HL-60 (cell line): Measurements from ENCODE around the gene ADD3.

Experiments used
- DNase-seq, 2 experiments: peaks; one replicate each; pipeline ENCODE4 v3.0.0-alpha.2; 2010 to 2020; ENCODE audit warnings: low read depth in 1 of 2, low spot score in 1 of 2
- H3K27ac ChIP-seq: fragments of 250-450 bp; sonication (Bioruptor Pico); replicated peaks from 2 replicates; pipeline ENCODE4 v1.5.1; 2020; ENCODE audit warnings: mild to moderate bottlenecking, moderate library complexity
- H3K27me3 ChIP-seq: fragments of 250-450 bp; sonication (Bioruptor Pico); 2 replicates; pipeline ENCODE4 v1.5.1; 2021; ENCODE audit warnings: mild to moderate bottlenecking, moderate library complexity; ENCODE audit not compliant: insufficient read depth, poor library complexity, severe bottlenecking
- H3K4me3 ChIP-seq: replicated peaks from 2 replicates; pipeline ENCODE4 v1.5.1; 2011; ENCODE audit warnings: mild to moderate bottlenecking, control low read depth, low read length; ENCODE audit not compliant: insufficient read depth
- GABPA ChIP-seq: IDR thresholded peaks from 2 replicates; pipeline ENCODE4 v1.6.1; 2012; ENCODE audit warnings: low read depth
- POLR2AphosphoS5 ChIP-seq: IDR thresholded peaks from 2 replicates; pipeline ENCODE4 v1.6.1; 2012; ENCODE audit warnings: low read depth
- SPI1 ChIP-seq: IDR thresholded peaks from 2 replicates; pipeline ENCODE4 v1.6.1; 2012; ENCODE audit warnings: low read depth, mild to moderate bottlenecking, borderline replicate concordance
- TF ChIP-seq, protein P1 (sequence below): IDR thresholded peaks from 2 replicates; pipeline ENCODE4 v1.6.1; 2012; ENCODE audit warnings: low read depth; ENCODE audit not compliant: insufficient replicate concordance
- TF ChIP-seq, protein P2 (sequence below): IDR thresholded peaks from one replicate; pipeline ENCODE4 v1.5.1; 2011; ENCODE audit warnings: low read length, control low read depth, inconsistent platforms; ENCODE audit not compliant: insufficient read depth

Gene ADD3

DNA sequence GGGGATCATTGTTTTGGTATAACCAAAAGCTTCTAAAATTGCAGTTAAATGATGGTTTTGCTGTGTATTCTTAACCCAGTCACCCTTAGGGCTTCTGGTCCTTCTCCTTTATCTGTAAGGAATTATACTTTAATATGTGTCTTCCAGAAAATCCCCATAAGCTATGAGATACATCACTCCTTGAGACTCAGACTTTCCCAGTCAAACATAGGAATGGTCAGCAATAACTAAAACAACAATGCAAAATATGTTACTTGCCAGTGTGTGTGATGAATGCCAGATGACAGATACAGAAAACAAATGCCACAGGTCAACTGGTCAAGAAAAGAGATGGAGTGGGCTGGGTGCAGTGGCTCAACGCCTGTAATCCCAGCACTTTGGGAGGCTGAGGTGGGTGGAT is 10.1 kb downstream of the ADD3 start:
- no peak for DNase-seq
- TF ChIP-seq, protein P1, sequence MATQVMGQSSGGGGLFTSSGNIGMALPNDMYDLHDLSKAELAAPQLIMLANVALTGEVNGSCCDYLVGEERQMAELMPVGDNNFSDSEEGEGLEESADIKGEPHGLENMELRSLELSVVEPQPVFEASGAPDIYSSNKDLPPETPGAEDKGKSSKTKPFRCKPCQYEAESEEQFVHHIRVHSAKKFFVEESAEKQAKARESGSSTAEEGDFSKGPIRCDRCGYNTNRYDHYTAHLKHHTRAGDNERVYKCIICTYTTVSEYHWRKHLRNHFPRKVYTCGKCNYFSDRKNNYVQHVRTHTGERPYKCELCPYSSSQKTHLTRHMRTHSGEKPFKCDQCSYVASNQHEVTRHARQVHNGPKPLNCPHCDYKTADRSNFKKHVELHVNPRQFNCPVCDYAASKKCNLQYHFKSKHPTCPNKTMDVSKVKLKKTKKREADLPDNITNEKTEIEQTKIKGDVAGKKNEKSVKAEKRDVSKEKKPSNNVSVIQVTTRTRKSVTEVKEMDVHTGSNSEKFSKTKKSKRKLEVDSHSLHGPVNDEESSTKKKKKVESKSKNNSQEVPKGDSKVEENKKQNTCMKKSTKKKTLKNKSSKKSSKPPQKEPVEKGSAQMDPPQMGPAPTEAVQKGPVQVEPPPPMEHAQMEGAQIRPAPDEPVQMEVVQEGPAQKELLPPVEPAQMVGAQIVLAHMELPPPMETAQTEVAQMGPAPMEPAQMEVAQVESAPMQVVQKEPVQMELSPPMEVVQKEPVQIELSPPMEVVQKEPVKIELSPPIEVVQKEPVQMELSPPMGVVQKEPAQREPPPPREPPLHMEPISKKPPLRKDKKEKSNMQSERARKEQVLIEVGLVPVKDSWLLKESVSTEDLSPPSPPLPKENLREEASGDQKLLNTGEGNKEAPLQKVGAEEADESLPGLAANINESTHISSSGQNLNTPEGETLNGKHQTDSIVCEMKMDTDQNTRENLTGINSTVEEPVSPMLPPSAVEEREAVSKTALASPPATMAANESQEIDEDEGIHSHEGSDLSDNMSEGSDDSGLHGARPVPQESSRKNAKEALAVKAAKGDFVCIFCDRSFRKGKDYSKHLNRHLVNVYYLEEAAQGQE: no peak
- TF ChIP-seq, protein P2, sequence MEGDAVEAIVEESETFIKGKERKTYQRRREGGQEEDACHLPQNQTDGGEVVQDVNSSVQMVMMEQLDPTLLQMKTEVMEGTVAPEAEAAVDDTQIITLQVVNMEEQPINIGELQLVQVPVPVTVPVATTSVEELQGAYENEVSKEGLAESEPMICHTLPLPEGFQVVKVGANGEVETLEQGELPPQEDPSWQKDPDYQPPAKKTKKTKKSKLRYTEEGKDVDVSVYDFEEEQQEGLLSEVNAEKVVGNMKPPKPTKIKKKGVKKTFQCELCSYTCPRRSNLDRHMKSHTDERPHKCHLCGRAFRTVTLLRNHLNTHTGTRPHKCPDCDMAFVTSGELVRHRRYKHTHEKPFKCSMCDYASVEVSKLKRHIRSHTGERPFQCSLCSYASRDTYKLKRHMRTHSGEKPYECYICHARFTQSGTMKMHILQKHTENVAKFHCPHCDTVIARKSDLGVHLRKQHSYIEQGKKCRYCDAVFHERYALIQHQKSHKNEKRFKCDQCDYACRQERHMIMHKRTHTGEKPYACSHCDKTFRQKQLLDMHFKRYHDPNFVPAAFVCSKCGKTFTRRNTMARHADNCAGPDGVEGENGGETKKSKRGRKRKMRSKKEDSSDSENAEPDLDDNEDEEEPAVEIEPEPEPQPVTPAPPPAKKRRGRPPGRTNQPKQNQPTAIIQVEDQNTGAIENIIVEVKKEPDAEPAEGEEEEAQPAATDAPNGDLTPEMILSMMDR: no peak
- TF ChIP-seq SPI1: no peak
- no peak for TF ChIP-seq GABPA
- no peak for TF ChIP-seq POLR2AphosphoS5
- no peak overlapping the region for H3K4me3 ChIP-seq
- H3K27me3 ChIP-seq: no peaks in the 10 kb centered on the region
- H3K27ac ChIP-seq: 0 out of 2 replicates have a peak overlapping the region, but pooled peaks have one; percentile 7

- no peaks in the 10 kb centered on the region for H3K27me3 ChIP-seq
- TF ChIP-seq, protein P1: no peak
- TF ChIP-seq SPI1 (no peak), POLR2AphosphoS5 (no peak), GABPA (no peak)
- TF ChIP-seq, protein P2: no peak
- no peak overlapping the region for H3K27ac ChIP-seq
- DNase-seq: no peak
- H3K4me3 ChIP-seq: no peak overlapping the region
Observed at GRCh38 chr10:110020265-110020664, 12.5 kb downstream of the ADD3 start.

DNA sequence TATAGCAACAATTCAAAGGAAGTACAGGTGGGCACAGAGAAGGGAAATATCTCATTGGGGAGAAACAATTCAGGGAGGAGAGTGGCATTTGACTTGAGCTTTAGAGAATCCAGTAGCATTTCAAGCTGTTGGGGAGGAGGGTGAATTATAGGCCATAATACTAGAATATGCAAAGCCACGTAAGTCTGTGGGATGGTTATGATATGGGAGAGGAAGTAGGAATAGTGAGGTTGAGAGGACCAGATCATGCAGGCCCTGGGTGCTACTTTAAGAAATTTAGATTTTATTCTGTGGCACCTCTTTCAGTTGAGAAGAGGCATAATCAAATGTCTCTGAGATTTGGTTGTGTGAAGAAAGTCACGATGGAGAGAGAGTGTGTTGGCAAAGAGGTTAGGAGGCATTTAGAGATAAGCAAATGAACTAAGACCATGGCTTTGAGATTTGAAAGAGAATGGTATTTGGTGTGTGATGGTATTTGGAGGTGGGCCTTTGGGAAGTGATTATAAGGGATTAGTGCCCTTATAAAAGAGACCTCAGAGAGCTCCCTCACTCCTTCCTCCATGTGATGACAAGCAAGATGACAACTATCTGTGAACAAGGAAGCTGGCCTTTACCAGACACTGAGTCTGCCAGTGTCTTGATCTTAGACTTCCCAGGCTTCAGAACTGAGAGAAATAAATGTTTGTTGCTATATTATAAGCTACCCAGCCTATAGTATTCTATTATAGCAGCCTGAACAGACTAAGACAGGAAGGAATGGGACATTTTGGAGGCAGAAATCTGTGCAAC is 15.1 kb downstream of the ADD3 start:
- DNase-seq: no peak
- H3K27me3 ChIP-seq: no peaks in the 10 kb centered on the region
- H3K27ac ChIP-seq: peak overlapping the region; percentile 38
- TF ChIP-seq SPI1: peak; percentile 22; the same call in 1 of the 2 replicates
- TF ChIP-seq POLR2AphosphoS5: no peak
- no peak overlapping the region for H3K4me3 ChIP-seq

DNA sequence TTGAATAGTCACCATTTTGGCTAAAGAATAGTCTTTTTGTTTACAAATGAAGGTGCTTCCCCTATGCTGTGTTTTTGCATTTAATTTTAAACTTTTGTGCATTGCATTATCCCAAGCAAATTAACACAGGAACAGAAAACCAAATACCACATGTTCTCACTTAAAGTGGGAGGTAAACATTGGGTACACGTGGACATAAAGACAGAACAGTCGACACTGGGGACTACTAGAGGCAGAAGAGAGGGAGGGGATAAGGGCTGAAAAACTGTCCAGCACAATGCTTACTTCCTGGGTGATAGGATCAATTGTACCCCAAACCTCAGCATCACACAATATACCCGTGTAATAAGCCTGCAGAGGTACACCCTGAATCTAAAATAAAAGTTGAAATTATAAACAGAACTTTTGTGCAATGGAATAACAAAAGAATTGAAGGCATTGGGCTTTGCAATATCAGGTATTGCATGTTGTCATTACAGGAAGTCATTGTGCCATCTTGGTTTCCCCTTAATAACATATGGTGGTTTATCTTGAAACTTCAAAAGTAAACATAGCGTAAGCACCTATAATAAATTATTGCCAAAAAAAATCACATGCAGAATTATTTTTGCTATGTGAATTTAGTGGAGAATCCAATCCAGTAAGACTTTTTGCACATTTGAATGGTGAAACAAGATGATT is 16.1 kb downstream of the ADD3 start:
- peak in 1 of 2 experiments; percentile 30 for DNase-seq
- H3K4me3 ChIP-seq: no peak overlapping the region
- H3K27me3 ChIP-seq: no peaks in the 10 kb centered on the region
- peak overlapping the region; percentile 38 for H3K27ac ChIP-seq
- TF ChIP-seq, protein P2: no peak
- TF ChIP-seq GABPA: no peak
